Measurements from ENCODE around the gene C1orf210. TPM values are rescaled to one million over a fixed set of nuclear protein-coding genes. Genes with fewer than 3 reads are reported as not detected.

The C1orf210 gene
- total and polyA plus RNA-seq, 2 of the 13 experiments (the other 11 are each of a cell fraction or from before 2014, with no cell fraction given): 0.49 to 5.1 TPM

- peak overlapping the region in 1 of 3 experiments; percentile 4; a peak in 1 of 6 replicates for H3K4me3 ChIP-seq (replicated peaks in 1 of 3; ENCODE audit: insufficient read depth in 1 of 3, low read depth in 2 of 3, low read length in 3 of 3)
- POLR2A ChIA-PET: interaction anchor here (1.1 kb wide), 1 partner anchor 88 kb away, joined by 3 read pairs; the partner anchor contains the start of gene CDC20
- no peaks in the 10 kb centered on the region for H3K9me3 ChIP-seq (ENCODE audit: low read length)
- H4K20me1 ChIP-seq (ENCODE audit: insufficient read depth, low read length): no peaks in the 10 kb centered on the region
- no peaks in the 10 kb centered on the region for H3K36me3 ChIP-seq (replicated peaks in 1 of 2; ENCODE audit: control insufficient read depth in 1 of 2, insufficient read depth in 2 of 2, low read length in 2 of 2)
- H3K27me3 ChIP-seq (ENCODE audit: control insufficient read depth in 1 of 2, insufficient read depth in 2 of 2, low read length in 2 of 2): peaks cover 0 to 3% of the 10 kb centered on the region in 2 experiments; a peak in 1 of 5 replicates
- BruUV-seq (replicated peaks): no TSS peak
- no peak overlapping the region for H3K27ac ChIP-seq (ENCODE audit: extremely low read length, insufficient read depth, low read length)
- DNase-seq (ENCODE audit: low spot score): no peak
- TF ChIP-seq ZSCAN29 (CRISPR knock-in tag; conservative IDR thresholded peaks at IDR 0.05) (no peak), CSRNP1 (CRISPR knock-in tag; IDR thresholded peaks at IDR 0.05) (no peak), GZF1 (CRISPR knock-in tag; IDR thresholded peaks at IDR 0.05) (no peak), RBM39 (IDR thresholded peaks at IDR 0.05; ENCODE audit: low read depth, low read length, poor library complexity, severe bottlenecking) (no peak), ZNF878 (CRISPR knock-in tag; IDR thresholded peaks at IDR 0.05) (no peak), SP1 (IDR thresholded peaks at IDR 0.05) (no peak), SP1 (CRISPR knock-in tag; IDR thresholded peaks at IDR 0.05) (no peak), ZNF34 (CRISPR knock-in tag; IDR thresholded peaks at IDR 0.05; ENCODE audit: borderline replicate concordance) (no peak), HIVEP1 (CRISPR knock-in tag; IDR thresholded peaks at IDR 0.05) (no peak)
- TF ChIP-seq, protein P1, sequence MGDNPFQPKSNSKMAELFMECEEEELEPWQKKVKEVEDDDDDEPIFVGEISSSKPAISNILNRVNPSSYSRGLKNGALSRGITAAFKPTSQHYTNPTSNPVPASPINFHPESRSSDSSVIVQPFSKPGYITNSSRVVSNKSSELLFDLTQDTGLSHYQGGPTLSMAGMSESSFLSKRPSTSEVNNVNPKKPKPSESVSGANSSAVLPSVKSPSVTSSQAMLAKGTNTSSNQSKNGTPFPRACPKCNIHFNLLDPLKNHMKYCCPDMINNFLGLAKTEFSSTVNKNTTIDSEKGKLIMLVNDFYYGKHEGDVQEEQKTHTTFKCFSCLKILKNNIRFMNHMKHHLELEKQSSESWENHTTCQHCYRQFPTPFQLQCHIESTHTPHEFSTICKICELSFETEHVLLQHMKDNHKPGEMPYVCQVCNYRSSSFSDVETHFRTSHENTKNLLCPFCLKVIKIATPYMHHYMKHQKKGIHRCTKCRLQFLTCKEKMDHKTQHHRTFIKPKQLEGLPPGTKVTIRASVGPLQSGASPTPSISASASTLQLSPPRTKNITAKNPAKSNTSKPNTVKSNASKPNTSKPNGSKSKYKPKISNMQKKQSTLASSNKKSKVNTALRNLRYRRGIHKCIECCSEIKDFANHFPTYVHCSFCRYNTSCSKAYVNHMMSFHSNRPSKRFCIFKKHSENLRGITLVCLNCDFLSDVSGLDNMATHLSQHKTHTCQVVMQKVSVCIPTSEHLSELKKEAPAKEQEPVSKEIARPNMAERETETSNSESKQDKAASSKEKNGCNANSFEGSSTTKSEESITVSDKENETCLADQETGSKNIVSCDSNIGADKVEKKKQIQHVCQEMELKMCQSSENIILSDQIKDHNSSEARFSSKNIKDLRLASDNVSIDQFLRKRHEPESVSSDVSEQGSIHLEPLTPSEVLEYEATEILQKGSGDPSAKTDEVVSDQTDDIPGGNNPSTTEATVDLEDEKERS (CRISPR knock-in tag; IDR thresholded peaks at IDR 0.05): no peak
- H3K4me2 ChIP-seq (ENCODE audit: low read depth, low read length): peak overlapping the region; percentile 39; the same call in 1 of the 2 replicates
- CTCF ChIA-PET (ENCODE audit: low intra/inter-chr PET ratio, low total read pairs): no interaction called here
- no peak overlapping the region for H3K9ac ChIP-seq (ENCODE audit: insufficient read depth, low read depth, low read length)
- no peak for FAIRE-seq
- H2AFZ ChIP-seq (ENCODE audit: low read length): no peak overlapping the region
- WGBS (ENCODE audit: low lambda C conversion rate): 53% methylated on average over 14 of the region's 29 CpGs
- intact Hi-C loops (cut with micrococcal nuclease; ENCODE audit: unreplicated experiment): no loop called here
- no peaks in the 10 kb centered on the region for H3K79me2 ChIP-seq (ENCODE audit: insufficient read depth, low read length)
- no peak for ATAC-seq
- in situ Hi-C loops (cut with HindIII; ENCODE audit: extremely low pct_ligation_motif_present, low pct_unique_long_range_greater_than_20kb): no loop called here
- H3K4me1 ChIP-seq (ENCODE audit: insufficient read depth, low read length): peaks cover 71% of the 10 kb centered on the region
These were observed 14.8 kb downstream of the C1orf210 start for GRCh38 chr1:43270421-43271095.
